Right lobe of liver (tissue), 4 donors: ENCODE data around the gene NDUFA6.

ENCODE experiments used
- POLR2A ChIP-seq: fragments of 450-650 bp; IDR thresholded peaks from one replicate; pipeline ENCODE4 v1.6.1; 2017; ENCODE audit warnings: antibody characterized with exemption, mild to moderate bottlenecking
- TF ChIP-seq, protein P1 (sequence below), 4 donors: fragments of 200-600 bp in 3 of 4; fragments of 450-650 bp in 1 of 4; IDR thresholded peaks; one replicate each; pipeline versions ENCODE4 v1.5.1 to v1.8.0; 2016 to 2022; ENCODE audit warnings: antibody characterized with exemption in 4 of 4, mild to moderate bottlenecking in 2 of 4
- donor health status: DM: no; HTN: no; CAD: no.
- donor health status: DM: no; HTN: no; CAD: no.
- donor health status: DM: no; HTN: yes; CAD: no.

DNA sequence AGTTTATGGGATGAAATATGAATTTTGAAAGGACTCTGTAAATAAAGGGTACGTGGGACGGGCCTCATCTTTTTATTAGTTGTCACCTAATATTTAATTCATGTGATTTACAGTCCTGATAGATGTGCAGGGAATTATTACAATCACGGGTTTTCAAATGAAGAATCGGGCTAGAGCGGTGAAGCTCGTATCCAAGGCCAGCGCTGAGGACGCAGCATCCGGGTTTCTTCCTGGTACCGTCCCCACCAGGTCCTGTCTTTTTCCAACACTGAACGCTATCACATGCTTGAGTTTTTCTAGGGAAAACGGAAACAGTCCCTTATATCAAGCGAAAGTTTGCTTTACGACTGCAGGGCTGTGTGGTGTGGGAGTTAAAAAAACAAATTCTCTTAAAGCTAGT lies 10.3 kb downstream of the NDUFA6 start:
- TF ChIP-seq, protein P1, sequence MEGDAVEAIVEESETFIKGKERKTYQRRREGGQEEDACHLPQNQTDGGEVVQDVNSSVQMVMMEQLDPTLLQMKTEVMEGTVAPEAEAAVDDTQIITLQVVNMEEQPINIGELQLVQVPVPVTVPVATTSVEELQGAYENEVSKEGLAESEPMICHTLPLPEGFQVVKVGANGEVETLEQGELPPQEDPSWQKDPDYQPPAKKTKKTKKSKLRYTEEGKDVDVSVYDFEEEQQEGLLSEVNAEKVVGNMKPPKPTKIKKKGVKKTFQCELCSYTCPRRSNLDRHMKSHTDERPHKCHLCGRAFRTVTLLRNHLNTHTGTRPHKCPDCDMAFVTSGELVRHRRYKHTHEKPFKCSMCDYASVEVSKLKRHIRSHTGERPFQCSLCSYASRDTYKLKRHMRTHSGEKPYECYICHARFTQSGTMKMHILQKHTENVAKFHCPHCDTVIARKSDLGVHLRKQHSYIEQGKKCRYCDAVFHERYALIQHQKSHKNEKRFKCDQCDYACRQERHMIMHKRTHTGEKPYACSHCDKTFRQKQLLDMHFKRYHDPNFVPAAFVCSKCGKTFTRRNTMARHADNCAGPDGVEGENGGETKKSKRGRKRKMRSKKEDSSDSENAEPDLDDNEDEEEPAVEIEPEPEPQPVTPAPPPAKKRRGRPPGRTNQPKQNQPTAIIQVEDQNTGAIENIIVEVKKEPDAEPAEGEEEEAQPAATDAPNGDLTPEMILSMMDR (IDR thresholded peaks at IDR 0.05), result no peak
- TF ChIP-seq POLR2A, result no peak
